Activated B cell treated with CpG ODN at 0.5 μM for 24 hours (primary cell): ENCODE results near the gene TP63. TPM values are rescaled to one million over a fixed set of nuclear protein-coding genes. Genes with fewer than 3 reads are reported as not detected.

Experiments
- ATAC-seq: fragments of 200-7000 bp; cut with Tn5 transposase; one replicate; pipeline ENCODE4 v1.10.0; 2021; ENCODE audit warnings: low read depth, mild to moderate bottlenecking, moderate library complexity
- CTCF ChIA-PET: fragments of 350-600 bp; sonication (Branson Sonifier 250); formaldehyde crosslinking; loops from one replicate; lab custom pipeline; 2021; ENCODE audit warnings: antibody characterized with exemption; lab: Charles Lee
- POLR2A ChIA-PET: fragments of 350-600 bp; sonication (Branson Sonifier 250); formaldehyde crosslinking; loops from one replicate; lab custom pipeline; 2021; ENCODE audit warnings: antibody characterized with exemption; lab: Charles Lee
- DNase-seq: peaks from one replicate; pipeline ENCODE4 v3.0.0; 2022
- H3K27ac Mint-ChIP-seq: one replicate; pipeline ENCODE4 v1.8.0; 2020; ENCODE audit warnings: mixed read lengths
- H3K27me3 Mint-ChIP-seq: one replicate; pipeline ENCODE4 v1.8.0; 2021; ENCODE audit warnings: mixed read lengths
- H3K36me3 Mint-ChIP-seq: one replicate; pipeline ENCODE4 v1.8.0; 2021; ENCODE audit warnings: low read depth, mixed read lengths
- H3K4me1 Mint-ChIP-seq: one replicate; pipeline ENCODE4 v1.8.0; 2021; ENCODE audit warnings: mixed read lengths
- H3K4me3 Mint-ChIP-seq: one replicate; pipeline ENCODE4 v1.8.0; 2020; ENCODE audit warnings: mild to moderate bottlenecking, mixed read lengths
- H3K9me3 Mint-ChIP-seq: one replicate; pipeline ENCODE4 v1.8.0; 2020; ENCODE audit warnings: mixed read lengths
- intact Hi-C: fragments of 100-400 bp; cut with micrococcal nuclease; formaldehyde crosslinking; loops from one replicate; pipeline ENCODE4 v1.15.1; 2024
- total RNA-seq: library from RNA; stranded (reverse); gene quantifications from 2 replicates; pipeline ENCODE4 v1.2.3, GENCODE V29; 2022
- TF ChIP-seq, protein P1 (sequence below): fragments of 200-600 bp; IDR thresholded peaks from one replicate; pipeline ENCODE4 v1.8.0; 2022; ENCODE audit warnings: antibody characterized with exemption, mild to moderate bottlenecking

The TP63 gene
- total RNA-seq, 1 donor from 2014 or later, result 3.9 TPM

DNA sequence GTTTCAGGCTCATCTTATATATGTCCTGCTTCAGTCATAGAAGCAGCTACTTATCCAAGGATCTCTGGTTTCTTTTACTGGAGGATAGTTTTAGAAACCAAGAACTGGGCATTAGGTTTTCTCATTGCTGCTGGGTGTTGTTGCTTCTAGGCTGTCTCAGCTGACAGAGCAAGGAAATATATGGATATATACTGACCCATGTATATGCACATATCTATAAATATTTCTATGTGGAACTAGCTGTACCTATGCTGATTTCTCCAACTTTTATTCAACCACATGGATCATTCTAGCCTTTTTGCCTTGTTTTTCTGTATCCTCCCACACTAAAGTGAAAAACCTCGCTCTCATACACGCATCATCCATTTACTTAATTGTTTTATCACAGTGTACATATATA, 64.2 kb downstream of the TP63 start:
- H3K36me3 Mint-ChIP-seq, result no peaks in the 10 kb centered on the region
- CTCF ChIA-PET, result no interaction called here
- ATAC-seq, result no peak

DNA sequence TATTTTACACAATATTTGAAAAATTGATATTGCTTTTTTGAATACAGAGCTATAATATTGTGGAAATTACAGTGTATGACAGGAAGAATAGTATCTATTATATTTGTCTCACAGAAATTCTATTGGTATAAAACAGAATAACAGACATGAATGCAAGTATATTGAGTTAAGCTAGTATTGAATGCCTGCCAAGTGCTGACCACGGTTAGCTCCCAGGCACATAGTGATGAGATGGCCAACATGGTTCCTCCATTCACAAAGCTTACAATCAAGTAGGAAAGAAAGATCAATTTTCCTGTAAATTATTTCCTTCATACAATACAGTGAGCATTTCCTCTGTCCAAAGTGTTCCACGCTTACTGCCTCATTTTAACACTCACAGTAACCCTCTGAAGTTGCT, 67.6 kb downstream of the TP63 start:
- Mint-ChIP-seq H3K36me3 (no peaks in the 10 kb centered on the region), H3K4me3 (no peak overlapping the region), H3K4me1 (no peaks in the 10 kb centered on the region), H3K27me3 (no peaks in the 10 kb centered on the region), H3K9me3 (no peaks in the 10 kb centered on the region), H3K27ac (no peak overlapping the region)
- TF ChIP-seq, protein P1, sequence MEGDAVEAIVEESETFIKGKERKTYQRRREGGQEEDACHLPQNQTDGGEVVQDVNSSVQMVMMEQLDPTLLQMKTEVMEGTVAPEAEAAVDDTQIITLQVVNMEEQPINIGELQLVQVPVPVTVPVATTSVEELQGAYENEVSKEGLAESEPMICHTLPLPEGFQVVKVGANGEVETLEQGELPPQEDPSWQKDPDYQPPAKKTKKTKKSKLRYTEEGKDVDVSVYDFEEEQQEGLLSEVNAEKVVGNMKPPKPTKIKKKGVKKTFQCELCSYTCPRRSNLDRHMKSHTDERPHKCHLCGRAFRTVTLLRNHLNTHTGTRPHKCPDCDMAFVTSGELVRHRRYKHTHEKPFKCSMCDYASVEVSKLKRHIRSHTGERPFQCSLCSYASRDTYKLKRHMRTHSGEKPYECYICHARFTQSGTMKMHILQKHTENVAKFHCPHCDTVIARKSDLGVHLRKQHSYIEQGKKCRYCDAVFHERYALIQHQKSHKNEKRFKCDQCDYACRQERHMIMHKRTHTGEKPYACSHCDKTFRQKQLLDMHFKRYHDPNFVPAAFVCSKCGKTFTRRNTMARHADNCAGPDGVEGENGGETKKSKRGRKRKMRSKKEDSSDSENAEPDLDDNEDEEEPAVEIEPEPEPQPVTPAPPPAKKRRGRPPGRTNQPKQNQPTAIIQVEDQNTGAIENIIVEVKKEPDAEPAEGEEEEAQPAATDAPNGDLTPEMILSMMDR, result no peak
- ChIA-PET CTCF (no interaction called here), POLR2A (no interaction called here)
- ATAC-seq (no peak), DNase-seq (no peak)
- intact Hi-C loops, result no loop called here

More for the DNA sequence above, 64.2 kb downstream of the TP63 start:
- no peak overlapping the region for H3K27ac Mint-ChIP-seq
- POLR2A ChIA-PET, result no interaction called here
- H3K27me3 Mint-ChIP-seq, result no peaks in the 10 kb centered on the region
- DNase-seq, result no peak
- H3K9me3 Mint-ChIP-seq, result no peaks in the 10 kb centered on the region
- no peak overlapping the region for H3K4me3 Mint-ChIP-seq
- TF ChIP-seq, protein P1, result no peak
- no peaks in the 10 kb centered on the region for H3K4me1 Mint-ChIP-seq
- intact Hi-C loops, result no loop called here

DNA sequence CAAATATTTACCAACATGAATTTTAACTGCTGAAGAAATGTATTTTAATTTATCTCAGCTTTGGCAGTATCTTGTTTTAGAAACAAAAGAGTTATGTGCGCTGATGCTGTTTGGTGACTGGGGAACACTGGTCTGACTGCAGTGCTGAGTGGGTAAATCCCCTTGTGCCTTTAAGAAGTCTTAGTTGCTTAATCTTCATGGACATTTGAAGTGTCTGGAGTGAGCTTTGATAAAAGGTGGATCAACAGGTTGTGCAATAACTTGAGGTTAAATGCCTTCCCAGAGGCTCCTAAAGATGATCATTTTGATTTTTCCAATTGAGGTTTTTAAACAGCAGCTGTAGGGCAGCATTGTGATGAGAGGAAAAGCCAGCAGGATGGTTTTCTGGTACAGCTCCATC, 68.7 kb downstream of the TP63 start:
- no peak overlapping the region for H3K27ac Mint-ChIP-seq
- TF ChIP-seq, protein P1, result no peak
- no peaks in the 10 kb centered on the region for H3K4me1 Mint-ChIP-seq
- POLR2A ChIA-PET, result no interaction called here
- no peaks in the 10 kb centered on the region for H3K27me3 Mint-ChIP-seq
- H3K4me3 Mint-ChIP-seq, result no peak overlapping the region
- intact Hi-C loops, result no loop called here
- ATAC-seq, result no peak
- no peaks in the 10 kb centered on the region for H3K9me3 Mint-ChIP-seq
- CTCF ChIA-PET, result no interaction called here
- DNase-seq, result no peak
- H3K36me3 Mint-ChIP-seq, result no peaks in the 10 kb centered on the region

DNA sequence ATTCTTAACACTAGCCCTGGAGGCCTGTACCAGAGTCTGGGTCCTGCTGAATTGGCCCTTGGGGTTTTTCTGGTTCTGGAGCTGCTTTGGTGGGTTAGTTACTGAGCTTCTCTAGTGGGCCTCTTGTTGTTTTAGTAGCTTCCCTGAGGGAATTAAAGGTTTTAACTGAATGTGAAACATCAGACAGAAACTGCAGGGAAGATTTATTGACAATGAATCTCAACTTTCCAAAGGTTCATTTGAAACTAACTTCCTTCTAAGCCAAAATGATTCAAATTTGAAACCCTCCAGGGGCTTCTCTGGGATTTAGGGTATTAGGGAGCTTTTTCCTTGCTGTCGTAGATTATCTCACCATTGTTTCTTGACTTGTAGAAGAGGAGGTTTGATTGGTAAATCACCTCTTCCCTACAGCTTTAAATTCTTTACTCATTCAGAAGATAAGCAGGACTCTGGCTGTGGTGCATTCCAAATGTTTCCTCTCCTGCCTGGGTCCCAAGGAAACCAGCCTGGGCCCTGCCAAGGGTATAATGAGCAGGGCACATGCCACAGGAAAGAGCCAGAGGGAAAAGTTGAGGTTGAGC, 71.0 kb downstream of the TP63 start:
- CTCF ChIA-PET, result no interaction called here
- POLR2A ChIA-PET, result no interaction called here
- ATAC-seq (no peak), DNase-seq (no peak)
- Mint-ChIP-seq H3K27me3 (no peaks in the 10 kb centered on the region), H3K27ac (no peak overlapping the region), H3K36me3 (no peaks in the 10 kb centered on the region), H3K4me3 (no peak overlapping the region), H3K9me3 (no peaks in the 10 kb centered on the region), H3K4me1 (no peaks in the 10 kb centered on the region)
- TF ChIP-seq, protein P1, result no peak
- intact Hi-C loops, result no loop called here

DNA sequence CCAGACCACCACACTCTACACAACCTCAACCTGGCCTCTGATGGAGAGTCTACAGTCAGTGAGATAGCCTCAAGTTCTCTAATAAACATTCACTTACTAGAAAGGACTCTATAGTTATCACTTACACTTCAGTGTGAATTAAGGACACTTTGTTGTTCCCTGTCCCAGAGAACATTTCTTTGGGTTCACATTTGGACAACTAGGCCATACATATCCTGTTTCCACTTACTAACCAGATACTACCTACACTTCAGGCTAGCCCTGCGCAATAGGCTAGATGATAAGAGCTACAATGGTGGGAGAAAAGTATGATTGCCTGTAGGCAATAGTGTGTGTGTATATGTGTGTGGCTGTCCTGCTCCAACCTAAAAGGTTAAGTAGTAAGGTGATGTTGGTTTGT, 72.7 kb downstream of the TP63 start:
- TF ChIP-seq, protein P1, result no peak
- CTCF ChIA-PET, result no interaction called here
- H3K27me3 Mint-ChIP-seq, result no peaks in the 10 kb centered on the region
- ATAC-seq, result no peak
- no peaks in the 10 kb centered on the region for H3K4me1 Mint-ChIP-seq
- intact Hi-C loops, result no loop called here
- no peak for DNase-seq
- H3K27ac Mint-ChIP-seq, result no peak overlapping the region
- POLR2A ChIA-PET, result no interaction called here
- H3K36me3 Mint-ChIP-seq, result no peaks in the 10 kb centered on the region
- no peaks in the 10 kb centered on the region for H3K9me3 Mint-ChIP-seq
- H3K4me3 Mint-ChIP-seq, result no peak overlapping the region
